ENCODE data around the gene SUPT20H. TPM values are rescaled to one million over a fixed set of nuclear protein-coding genes. Genes with fewer than 3 reads are reported as not detected.

Gene SUPT20H
- total RNA-seq (ENCODE audit: unreplicated experiment), result 115 TPM
- long read RNA-seq, transcript SUPT20H-201 (26 exons, 2,739 nt), result major isoform, 9 of 32 reads
- long read RNA-seq, partial matches to known transcripts, result 4 of 32 reads
- long read RNA-seq, other reads (novel, unspliced or antisense), result 17 of 32 reads

DNA sequence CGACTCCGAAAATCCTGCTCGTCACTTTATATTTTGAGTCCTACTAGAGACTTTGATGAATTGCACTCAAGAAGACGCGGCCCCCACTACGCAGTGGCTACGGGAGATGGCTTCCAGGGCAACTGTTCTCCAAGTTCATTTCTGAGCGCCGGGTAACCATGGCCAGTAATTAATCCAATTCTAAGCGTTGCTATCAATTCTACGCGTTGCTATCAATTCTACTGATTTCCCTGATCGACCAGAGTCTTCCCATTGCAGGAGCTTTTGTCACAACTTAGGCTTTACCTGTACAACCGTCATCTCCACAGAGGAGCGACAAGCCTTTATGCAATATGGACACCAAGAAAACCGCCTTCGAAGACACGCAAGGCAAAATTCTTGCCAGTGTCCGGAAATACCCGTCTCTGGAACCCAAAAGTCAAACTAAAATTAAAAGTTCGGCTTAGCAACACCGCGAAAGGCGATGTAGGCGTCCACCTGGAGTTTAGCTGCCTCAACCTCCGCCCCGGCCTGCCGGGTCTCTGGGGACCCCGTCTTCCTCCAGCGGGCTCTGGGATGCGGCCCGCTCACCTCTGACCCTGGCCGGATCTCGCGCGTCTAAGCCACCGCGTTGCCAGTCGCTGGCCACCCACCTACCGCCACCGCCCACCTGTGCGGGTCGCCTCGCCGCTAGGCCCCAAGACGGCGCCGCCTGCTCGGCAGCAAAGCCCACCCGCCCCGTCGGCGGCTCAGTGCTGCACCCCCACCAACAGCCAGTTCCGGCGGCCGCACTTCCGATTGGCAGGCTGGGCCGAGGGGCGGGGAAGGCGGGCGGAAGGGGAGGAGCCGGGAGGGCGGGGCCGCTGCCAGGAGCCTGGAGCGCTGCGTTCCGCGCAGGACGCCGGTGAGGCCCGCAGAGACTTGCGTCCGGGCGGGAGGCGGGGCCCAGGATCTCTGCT lies at the start of gene SUPT20H:
SUPT20H (minus strand) TSS at position 779 of the 938 bp plus-strand sequence. CDS start 8,198 bp downstream, outside the sequence.
- Mint-ChIP-seq H3K4me3 (ENCODE audit: unreplicated experiment) (peak within 1 kb of the TSS; percentile 98), H3K36me3 (ENCODE audit: unreplicated experiment) (no peaks in the 10 kb centered on the region), H3K27me3 (ENCODE audit: unreplicated experiment) (no peaks in the 10 kb centered on the region), H3K27ac (ENCODE audit: unreplicated experiment) (peak within 1 kb of the TSS; percentile 99), H3K4me1 (ENCODE audit: low read depth, unreplicated experiment) (peaks cover 7% of the 10 kb centered on the region), H3K9me3 (ENCODE audit: unreplicated experiment) (peaks cover 3% of the 10 kb centered on the region)
- TF ChIP-seq, protein P1, sequence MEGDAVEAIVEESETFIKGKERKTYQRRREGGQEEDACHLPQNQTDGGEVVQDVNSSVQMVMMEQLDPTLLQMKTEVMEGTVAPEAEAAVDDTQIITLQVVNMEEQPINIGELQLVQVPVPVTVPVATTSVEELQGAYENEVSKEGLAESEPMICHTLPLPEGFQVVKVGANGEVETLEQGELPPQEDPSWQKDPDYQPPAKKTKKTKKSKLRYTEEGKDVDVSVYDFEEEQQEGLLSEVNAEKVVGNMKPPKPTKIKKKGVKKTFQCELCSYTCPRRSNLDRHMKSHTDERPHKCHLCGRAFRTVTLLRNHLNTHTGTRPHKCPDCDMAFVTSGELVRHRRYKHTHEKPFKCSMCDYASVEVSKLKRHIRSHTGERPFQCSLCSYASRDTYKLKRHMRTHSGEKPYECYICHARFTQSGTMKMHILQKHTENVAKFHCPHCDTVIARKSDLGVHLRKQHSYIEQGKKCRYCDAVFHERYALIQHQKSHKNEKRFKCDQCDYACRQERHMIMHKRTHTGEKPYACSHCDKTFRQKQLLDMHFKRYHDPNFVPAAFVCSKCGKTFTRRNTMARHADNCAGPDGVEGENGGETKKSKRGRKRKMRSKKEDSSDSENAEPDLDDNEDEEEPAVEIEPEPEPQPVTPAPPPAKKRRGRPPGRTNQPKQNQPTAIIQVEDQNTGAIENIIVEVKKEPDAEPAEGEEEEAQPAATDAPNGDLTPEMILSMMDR (IDR thresholded peaks at IDR 0.05; ENCODE audit: partially characterized antibody, unreplicated experiment), result no peak
- DNase-seq, result peak; percentile 98

DNA sequence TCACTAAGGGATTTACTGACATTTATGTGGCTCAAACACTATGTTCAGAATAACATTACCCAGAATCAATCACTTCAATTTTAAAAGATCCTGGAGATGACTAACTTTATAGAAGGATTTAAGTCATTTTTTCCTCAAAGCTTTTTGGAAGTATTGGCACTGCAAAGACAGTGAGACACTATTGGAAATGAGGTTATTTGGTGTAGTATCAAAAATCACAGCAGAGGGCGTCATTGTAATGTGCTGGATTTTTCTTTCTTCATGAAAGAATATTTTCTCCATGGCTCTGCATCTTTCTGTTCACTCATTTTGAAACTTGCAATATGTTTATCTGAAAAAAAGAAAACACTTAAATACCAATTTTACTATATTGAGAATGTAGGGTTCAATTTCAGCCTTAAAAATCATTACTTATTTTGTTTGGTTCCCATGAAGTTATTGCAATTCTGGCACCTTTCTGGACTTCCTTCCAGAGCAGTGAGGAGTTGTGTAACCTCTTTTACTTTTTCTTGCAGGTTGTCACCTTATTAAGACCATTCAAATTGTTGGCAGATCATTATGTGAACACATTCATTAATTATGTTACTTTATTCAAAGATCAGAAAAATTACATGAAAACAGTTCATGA lies 49.7 kb upstream of the SUPT20H start:
- Mint-ChIP-seq H3K4me1 (ENCODE audit: low read depth, unreplicated experiment) (peaks cover 3% of the 10 kb centered on the region), H3K27me3 (ENCODE audit: unreplicated experiment) (no peaks in the 10 kb centered on the region), H3K36me3 (ENCODE audit: unreplicated experiment) (no peaks in the 10 kb centered on the region), H3K4me3 (ENCODE audit: unreplicated experiment) (no peak overlapping the region), H3K9me3 (ENCODE audit: unreplicated experiment) (no peaks in the 10 kb centered on the region), H3K27ac (ENCODE audit: unreplicated experiment) (no peak overlapping the region)
- no peak for DNase-seq
- TF ChIP-seq, protein P1 (IDR thresholded peaks at IDR 0.05; ENCODE audit: partially characterized antibody, unreplicated experiment), result peak; percentile 68

DNA sequence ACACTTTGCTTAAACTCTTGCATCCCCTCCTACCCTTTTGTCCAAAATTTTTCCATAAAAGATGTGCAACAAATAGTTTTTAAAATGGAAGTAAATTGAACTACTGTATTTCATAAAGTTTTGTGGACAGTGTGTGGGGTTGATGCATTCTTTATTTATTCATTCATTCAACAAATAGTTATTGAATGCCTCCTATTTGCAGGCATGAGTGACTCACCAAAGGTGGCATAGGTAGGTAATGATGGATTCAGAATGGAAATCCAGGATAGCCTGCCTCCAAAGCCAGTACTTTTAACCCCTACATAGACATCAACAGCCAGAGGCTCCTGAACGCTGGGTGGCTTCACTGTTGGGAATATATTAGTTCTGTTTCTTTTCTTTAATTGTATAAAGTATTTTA lies 48.4 kb upstream of the SUPT20H start:
- H3K9me3 Mint-ChIP-seq (ENCODE audit: unreplicated experiment), result no peaks in the 10 kb centered on the region
- no peak for DNase-seq
- H3K36me3 Mint-ChIP-seq (ENCODE audit: unreplicated experiment), result no peaks in the 10 kb centered on the region
- no peak overlapping the region for H3K4me3 Mint-ChIP-seq (ENCODE audit: unreplicated experiment)
- TF ChIP-seq, protein P1 (IDR thresholded peaks at IDR 0.05; ENCODE audit: partially characterized antibody, unreplicated experiment), result no peak
- H3K27ac Mint-ChIP-seq (ENCODE audit: unreplicated experiment), result no peak overlapping the region
- peaks cover 3% of the 10 kb centered on the region for H3K4me1 Mint-ChIP-seq (ENCODE audit: low read depth, unreplicated experiment)
- no peaks in the 10 kb centered on the region for H3K27me3 Mint-ChIP-seq (ENCODE audit: unreplicated experiment)

DNA sequence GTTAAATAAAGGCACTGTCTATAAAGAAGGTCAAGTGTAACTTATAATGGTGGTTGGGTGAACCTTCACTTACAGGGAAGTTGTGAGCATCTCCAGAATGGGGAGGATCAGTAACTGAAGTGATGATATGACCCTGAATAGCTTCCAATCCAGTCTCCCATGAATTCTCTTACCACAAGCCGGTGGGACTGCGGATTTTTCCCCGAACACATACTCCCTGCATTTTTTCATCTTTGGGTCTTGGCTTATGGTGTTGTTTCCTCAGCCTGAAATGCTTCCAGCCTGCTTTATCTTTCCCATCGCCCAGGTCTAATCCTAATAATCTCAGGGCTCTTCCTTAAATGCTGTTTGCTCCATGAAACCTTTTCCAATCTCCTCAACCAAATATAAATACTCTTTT lies 48.0 kb upstream of the SUPT20H start:
- Mint-ChIP-seq H3K4me3 (ENCODE audit: unreplicated experiment) (no peak overlapping the region), H3K27ac (ENCODE audit: unreplicated experiment) (no peak overlapping the region), H3K4me1 (ENCODE audit: low read depth, unreplicated experiment) (peaks cover 3% of the 10 kb centered on the region), H3K9me3 (ENCODE audit: unreplicated experiment) (no peaks in the 10 kb centered on the region), H3K27me3 (ENCODE audit: unreplicated experiment) (no peaks in the 10 kb centered on the region), H3K36me3 (ENCODE audit: unreplicated experiment) (no peaks in the 10 kb centered on the region)
- TF ChIP-seq, protein P1 (IDR thresholded peaks at IDR 0.05; ENCODE audit: partially characterized antibody, unreplicated experiment), result no peak
- DNase-seq, result no peak

All from glutamatergic neuron (in vitro differentiated cells).